HEK293 (cell line): ENCODE results near the gene SLC19A1.
"Not testable (repeated sequence)": the region's sequence is repeated elsewhere in the genome, so short reads cannot be mapped to it uniquely, and the experiment has no call there.

Source experiments
- REST ChIP-seq: fragments of 450-650 bp; formaldehyde crosslinking; IDR thresholded peaks from 2 replicates; pipeline ENCODE4 v1.5.1; 2016; ENCODE audit warnings: missing biosample characterization, missing genetic modification characterization
- ZBTB1 ChIP-seq: fragments of 450-650 bp; formaldehyde crosslinking; IDR thresholded peaks from 2 replicates; pipeline ENCODE4 v1.5.1; 2016; ENCODE audit warnings: missing biosample characterization, missing genetic modification characterization
- ZBTB49 ChIP-seq: fragments of 450-650 bp; formaldehyde crosslinking; IDR thresholded peaks from 2 replicates; pipeline ENCODE4 v1.5.1; 2016; ENCODE audit warnings: missing biosample characterization, missing genetic modification characterization, low read depth
- ZNF10 ChIP-seq: fragments of 450-650 bp; formaldehyde crosslinking; IDR thresholded peaks from 2 replicates; pipeline ENCODE4 v1.5.1; 2017; ENCODE audit warnings: missing biosample characterization, missing genetic modification characterization
- ZNF121 ChIP-seq: fragments of 450-650 bp; formaldehyde crosslinking; IDR thresholded peaks from 2 replicates; pipeline ENCODE4 v1.5.1; 2016; ENCODE audit warnings: missing biosample characterization, missing genetic modification characterization
- ZNF274 ChIP-seq, 2 experiments: fragments of 200-500 bp in 1 of 2; fragments of 450-650 bp in 1 of 2; sonication (Bioruptor generic) in 1 of 2; formaldehyde crosslinking in 1 of 2; IDR thresholded peaks; 2 replicates each; pipeline versions ENCODE4 v1.5.1 to v1.6.1; 2014 to 2016; ENCODE audit warnings: borderline replicate concordance in 1 of 2, inconsistent platforms in 1 of 2, low read length in 1 of 2, missing biosample characterization in 1 of 2, missing genetic modification characterization in 1 of 2
- ZNF341 ChIP-seq: fragments of 450-650 bp; formaldehyde crosslinking; IDR thresholded peaks from 2 replicates; pipeline ENCODE4; 2016; ENCODE audit warnings: low read depth, missing biosample characterization, missing genetic modification characterization
- ZNF704 ChIP-seq: fragments of 450-650 bp; formaldehyde crosslinking; IDR thresholded peaks from 2 replicates; pipeline ENCODE4 v1.5.1; 2016; ENCODE audit warnings: missing biosample characterization, missing genetic modification characterization
- ZNF777 ChIP-seq: fragments of 450-650 bp; formaldehyde crosslinking; IDR thresholded peaks from 2 replicates; pipeline ENCODE4 v1.5.1; 2017; ENCODE audit warnings: missing biosample characterization, missing genetic modification characterization, borderline replicate concordance
- TF ChIP-seq, protein P1 (sequence below): fragments of 450-650 bp; formaldehyde crosslinking; IDR thresholded peaks from 2 replicates; pipeline ENCODE4 v1.5.1; 2016; ENCODE audit warnings: missing biosample characterization, missing genetic modification characterization
- TF ChIP-seq, protein P2 (sequence below): fragments of 450-650 bp; IDR thresholded peaks from 2 replicates; pipeline ENCODE4 v1.5.1; 2018; ENCODE audit warnings: missing biosample characterization, missing genetic modification characterization
- TF ChIP-seq, protein P3 (sequence below): fragments of 450-650 bp; formaldehyde crosslinking; IDR thresholded peaks from 2 replicates; pipeline ENCODE4 v1.5.1; 2016; ENCODE audit warnings: missing biosample characterization, missing genetic modification characterization

DNA sequence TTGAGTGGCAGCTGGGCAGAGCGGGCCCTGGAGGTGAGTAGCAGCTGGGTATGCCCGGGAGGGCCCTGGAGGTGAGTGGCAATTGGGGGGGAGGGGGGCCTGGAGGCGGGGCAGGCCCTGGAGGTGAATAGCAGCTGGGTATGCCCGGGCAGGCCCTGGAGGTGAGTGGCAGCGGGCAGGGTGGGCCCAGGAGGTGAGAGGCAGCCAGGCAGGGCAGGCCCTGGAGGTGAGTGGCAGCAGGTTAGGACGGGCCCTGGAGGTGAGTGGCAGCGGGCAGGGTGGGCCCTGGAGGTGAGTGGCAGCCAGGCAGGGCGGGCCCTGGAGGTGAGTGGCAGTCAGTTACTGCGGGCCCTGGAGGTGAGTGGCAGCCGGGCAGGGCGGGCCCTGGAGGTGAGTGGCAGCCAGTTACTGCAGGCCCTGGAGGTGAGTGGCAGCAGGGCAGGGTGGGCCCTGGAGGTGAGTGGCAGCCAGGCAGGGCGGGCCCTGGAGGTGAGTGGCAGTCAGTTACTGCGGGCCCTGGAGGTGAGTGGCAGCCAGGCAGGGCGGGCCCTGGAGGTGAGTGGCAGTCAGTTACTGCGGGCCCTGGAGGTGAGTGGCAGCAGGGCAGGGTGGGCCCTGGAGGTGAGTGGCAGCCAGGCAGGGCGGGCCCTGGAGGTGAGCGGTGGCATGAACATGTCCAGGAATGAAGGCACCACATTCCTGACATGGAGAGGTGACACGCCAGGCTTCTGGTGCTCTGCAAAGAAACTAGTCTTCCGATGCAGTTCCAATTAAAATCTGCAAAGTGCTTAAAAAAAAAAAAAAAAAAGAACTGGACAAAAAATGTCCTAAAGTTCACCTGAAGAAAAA is 14.9 kb downstream of the SLC19A1 start:
- TF ChIP-seq, protein P1, sequence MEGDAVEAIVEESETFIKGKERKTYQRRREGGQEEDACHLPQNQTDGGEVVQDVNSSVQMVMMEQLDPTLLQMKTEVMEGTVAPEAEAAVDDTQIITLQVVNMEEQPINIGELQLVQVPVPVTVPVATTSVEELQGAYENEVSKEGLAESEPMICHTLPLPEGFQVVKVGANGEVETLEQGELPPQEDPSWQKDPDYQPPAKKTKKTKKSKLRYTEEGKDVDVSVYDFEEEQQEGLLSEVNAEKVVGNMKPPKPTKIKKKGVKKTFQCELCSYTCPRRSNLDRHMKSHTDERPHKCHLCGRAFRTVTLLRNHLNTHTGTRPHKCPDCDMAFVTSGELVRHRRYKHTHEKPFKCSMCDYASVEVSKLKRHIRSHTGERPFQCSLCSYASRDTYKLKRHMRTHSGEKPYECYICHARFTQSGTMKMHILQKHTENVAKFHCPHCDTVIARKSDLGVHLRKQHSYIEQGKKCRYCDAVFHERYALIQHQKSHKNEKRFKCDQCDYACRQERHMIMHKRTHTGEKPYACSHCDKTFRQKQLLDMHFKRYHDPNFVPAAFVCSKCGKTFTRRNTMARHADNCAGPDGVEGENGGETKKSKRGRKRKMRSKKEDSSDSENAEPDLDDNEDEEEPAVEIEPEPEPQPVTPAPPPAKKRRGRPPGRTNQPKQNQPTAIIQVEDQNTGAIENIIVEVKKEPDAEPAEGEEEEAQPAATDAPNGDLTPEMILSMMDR (tag by site-specific recombination), result not testable (repeated sequence)
- not testable (repeated sequence) for TF ChIP-seq ZNF274 (IDR thresholded peaks at IDR 0.05; ENCODE audit: low read length); ZNF274 (tag by site-specific recombination; IDR thresholded peaks at IDR 0.05; ENCODE audit: borderline replicate concordance); ZBTB49 (tag by site-specific recombination); REST (tag by site-specific recombination); ZNF121 (tag by site-specific recombination); ZNF704 (tag by site-specific recombination); ZBTB1; ZNF10 (tag by site-specific recombination); ZNF341 (tag by site-specific recombination); ZNF777 (tag by site-specific recombination)
- TF ChIP-seq, protein P2, sequence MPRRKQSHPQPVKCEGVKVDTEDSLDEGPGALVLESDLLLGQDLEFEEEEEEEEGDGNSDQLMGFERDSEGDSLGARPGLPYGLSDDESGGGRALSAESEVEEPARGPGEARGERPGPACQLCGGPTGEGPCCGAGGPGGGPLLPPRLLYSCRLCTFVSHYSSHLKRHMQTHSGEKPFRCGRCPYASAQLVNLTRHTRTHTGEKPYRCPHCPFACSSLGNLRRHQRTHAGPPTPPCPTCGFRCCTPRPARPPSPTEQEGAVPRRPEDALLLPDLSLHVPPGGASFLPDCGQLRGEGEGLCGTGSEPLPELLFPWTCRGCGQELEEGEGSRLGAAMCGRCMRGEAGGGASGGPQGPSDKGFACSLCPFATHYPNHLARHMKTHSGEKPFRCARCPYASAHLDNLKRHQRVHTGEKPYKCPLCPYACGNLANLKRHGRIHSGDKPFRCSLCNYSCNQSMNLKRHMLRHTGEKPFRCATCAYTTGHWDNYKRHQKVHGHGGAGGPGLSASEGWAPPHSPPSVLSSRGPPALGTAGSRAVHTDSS (tag by site-specific recombination), result not testable (repeated sequence)
- TF ChIP-seq, protein P3, sequence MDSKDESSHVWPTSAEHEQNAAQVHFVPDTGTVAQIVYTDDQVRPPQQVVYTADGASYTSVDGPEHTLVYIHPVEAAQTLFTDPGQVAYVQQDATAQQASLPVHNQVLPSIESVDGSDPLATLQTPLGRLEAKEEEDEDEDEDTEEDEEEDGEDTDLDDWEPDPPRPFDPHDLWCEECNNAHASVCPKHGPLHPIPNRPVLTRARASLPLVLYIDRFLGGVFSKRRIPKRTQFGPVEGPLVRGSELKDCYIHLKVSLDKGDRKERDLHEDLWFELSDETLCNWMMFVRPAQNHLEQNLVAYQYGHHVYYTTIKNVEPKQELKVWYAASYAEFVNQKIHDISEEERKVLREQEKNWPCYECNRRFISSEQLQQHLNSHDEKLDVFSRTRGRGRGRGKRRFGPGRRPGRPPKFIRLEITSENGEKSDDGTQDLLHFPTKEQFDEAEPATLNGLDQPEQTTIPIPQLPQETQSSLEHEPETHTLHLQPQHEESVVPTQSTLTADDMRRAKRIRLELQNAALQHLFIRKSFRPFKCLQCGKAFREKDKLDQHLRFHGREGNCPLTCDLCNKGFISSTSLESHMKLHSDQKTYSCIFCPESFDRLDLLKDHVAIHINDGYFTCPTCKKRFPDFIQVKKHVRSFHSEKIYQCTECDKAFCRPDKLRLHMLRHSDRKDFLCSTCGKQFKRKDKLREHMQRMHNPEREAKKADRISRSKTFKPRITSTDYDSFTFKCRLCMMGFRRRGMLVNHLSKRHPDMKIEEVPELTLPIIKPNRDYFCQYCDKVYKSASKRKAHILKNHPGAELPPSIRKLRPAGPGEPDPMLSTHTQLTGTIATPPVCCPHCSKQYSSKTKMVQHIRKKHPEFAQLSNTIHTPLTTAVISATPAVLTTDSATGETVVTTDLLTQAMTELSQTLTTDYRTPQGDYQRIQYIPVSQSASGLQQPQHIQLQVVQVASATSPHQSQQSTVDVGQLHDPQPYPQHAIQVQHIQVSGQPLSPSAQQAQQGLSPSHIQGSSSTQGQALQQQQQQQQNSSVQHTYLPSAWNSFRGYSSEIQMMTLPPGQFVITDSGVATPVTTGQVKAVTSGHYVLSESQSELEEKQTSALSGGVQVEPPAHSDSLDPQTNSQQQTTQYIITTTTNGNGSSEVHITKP (tag by site-specific recombination), result not testable (repeated sequence)
